HG02938 (cell line): Measurements from ENCODE around the gene NSG2.

Experiments
- ATAC-seq: cut with Tn5 transposase; IDR thresholded peaks from one replicate; pipeline ENCODE4 v1.9.1; 2021; ENCODE audit warnings: mild to moderate bottlenecking, moderate library complexity; ENCODE audit not compliant: unreplicated experiment

NSG2 gene

DNA sequence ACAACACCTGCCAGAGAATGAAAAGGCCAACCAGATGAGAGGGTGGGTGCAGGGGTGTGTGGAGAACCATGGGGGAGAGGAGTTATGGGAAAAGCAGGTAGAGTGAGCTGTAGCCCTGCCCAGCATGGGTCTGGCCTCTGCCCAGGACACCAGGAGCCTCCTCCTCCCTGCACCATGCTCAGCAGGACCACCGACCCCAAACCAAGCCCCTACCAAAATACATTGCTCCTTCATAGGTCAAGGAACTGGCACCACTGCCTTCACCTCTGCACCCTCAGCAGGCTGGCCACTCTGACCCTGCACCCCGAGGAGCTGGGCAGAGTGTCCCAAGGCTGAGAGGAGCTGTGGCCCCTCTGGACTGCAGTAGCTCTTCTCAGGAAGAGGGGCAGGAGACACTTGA lies 102.0 kb downstream of the NSG2 start:
- ATAC-seq: no peak

DNA sequence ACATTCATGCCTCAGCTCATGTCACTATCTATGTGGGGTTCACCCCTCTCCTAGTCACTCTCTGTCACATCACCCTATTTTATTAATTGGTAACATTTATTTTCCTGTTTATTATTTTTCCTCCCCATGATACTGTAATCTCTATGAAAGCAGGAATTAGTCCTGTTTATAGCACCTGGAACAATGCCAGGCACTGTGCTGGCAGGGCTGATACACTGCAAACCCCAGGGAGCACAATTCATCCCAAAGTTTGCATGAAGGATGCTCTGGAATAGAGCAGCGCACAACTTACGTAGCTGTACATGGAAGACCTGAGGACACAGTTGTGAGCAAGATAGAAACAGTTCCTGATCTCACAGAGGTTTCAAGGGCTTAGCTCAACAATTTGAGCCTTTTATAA lies 103.2 kb downstream of the NSG2 start:
- no peak for ATAC-seq

DNA sequence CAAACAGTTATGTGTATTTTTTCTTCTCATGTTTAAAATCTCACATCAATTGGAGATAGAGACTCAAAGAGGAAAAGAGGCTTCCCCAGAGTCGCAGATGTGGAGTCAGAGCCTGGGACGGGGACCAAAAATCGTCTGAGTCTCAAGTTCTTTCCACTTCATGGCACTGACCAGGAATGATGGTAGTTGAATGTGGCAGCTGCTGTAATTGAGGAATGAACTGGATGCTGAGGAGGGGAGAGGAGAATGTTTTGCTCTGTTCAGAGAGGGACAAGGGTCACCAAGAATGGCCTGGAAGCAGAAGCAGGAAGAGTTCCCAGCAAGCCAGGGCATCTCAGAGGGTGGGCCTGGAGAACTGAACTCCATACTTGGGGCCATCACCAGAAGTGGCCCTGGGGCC lies 103.9 kb downstream of the NSG2 start:
- ATAC-seq: no peak

DNA sequence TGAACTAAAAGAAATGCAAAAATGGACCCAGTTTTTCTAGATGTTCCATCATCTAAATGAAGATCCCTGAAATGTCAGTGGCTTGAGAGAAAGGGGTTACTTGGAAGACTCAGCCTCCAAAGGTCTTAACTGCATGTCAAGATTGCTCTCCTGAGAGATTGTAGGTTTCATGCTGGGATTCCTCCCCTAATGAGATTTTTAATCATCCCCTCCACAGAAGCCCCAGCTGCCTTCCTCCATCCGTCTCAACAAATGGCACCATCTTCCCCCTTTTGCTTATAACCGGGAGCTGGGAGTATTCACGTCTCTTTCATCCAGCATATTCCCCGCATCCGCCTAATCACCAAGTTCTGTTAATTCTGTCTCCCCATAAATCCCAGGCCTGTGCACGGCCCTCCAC lies 104.5 kb downstream of the NSG2 start:
- no peak for ATAC-seq

DNA sequence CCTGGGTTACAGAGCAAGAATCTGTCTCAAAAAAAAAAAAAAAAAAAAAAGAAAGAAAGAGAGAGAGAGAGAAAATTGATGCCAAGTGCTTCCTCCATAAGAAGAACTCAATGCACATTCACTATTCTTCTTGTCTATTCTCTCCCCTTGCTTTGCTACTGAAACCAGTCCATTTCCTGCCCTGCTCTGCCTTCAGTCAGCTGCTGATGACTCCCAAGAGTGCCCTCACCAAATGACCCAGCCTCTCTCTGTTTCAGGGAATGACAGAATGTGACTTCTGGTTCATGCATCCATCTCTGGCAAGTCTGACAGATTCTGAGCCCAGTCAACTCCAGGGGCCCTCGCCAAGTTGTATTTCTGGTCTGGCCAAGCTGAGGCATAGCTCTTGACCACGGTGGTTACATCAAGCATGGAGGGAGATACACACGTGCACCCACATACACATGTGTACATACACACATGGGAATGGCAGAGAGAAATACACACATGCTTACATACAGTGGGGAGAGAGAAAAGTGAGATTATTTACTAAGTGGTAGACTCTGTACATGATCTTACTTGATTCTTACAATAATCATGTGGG lies 106.2 kb downstream of the NSG2 start:
- ATAC-seq: no peak

DNA sequence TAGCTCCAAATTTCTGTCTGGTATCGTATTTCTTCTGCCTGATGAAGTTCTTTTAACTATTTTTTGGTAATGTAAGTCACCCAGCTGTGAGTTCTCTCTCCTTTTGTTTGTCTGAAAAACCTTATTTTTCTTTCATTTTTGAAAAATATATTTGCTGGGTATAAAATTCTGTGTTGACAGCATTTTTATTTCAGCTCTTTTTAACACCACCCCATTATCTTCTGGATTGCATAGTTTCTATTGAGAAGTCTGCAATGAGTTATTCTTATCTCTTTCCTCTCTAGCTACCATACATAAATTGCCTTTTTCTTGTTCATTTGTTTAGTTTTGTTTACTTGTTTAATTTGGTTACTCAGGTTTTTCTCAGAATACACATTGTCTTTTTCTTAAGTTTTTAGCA lies 109.1 kb downstream of the NSG2 start:
- ATAC-seq: no peak

DNA sequence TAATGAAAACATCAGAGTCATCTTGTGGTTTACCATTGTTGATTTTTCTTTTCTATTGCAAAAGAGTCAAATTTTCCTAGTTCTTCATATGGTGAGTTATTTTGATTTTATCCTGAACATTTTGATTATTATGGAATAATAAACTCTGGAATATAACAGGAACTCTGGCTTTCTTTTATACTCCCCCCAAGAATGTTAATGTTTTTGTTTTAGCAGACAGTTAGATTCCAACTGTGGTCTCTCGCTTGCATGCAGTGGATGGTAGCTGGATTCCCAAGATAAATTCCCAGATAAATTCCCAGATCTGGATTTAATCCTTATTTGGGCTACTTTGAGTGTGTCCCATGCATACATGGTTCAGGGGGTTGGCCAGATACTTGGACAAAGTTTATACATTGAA lies 109.8 kb downstream of the NSG2 start:
- ATAC-seq: no peak

DNA sequence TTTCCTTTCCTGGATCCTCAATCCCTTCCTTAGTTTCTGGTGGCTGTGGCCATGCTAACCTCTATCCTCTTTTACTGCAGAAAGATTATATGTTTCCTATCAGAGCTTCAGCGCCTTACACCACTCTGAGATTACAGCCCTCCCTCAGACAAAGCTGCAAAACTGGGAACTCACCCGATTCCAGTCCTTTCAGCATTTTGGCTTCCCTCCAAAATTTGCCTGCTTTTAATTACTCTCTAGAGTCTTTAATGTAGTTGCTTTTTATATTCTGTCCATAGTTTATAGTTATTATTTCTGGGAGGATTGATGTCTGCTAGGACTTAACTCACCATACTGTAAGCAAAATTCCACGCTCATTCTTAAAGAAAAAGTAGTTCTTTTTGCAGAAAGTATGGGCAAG lies 110.2 kb downstream of the NSG2 start:
- no peak for ATAC-seq

DNA sequence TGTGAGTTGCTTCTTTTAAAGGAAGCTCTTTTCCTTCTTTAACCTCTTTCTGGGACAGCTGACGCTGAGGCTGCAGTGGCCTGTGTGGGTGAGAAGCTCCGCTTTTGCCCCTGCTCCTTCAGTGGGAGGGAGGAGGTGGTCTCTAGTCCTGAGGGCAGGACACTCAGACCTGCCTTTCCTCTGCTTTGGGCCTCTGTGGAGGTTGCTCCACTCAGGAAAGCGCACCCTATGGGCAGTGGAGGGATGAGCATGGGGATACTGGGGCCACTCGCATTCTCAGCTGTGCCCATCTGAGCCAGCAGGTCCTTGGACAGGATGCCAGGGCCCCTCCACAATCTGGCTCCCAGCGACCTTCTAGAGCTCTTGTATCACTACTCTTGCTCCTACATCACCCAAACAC lies 111.5 kb downstream of the NSG2 start:
- ATAC-seq: no peak
